GM21723 (cell line): ENCODE measurements around the gene ATP6V1F.
"Not testable (repeated sequence)": the region's sequence is repeated elsewhere in the genome, so short reads cannot be mapped to it uniquely, and the experiment has no call there.

Experiments used
- ATAC-seq: cut with Tn5 transposase; IDR thresholded peaks from one replicate; pipeline ENCODE4 v1.9.1; 2021; ENCODE audit warnings: mild to moderate bottlenecking, moderate library complexity; ENCODE audit not compliant: unreplicated experiment

ATP6V1F gene

DNA sequence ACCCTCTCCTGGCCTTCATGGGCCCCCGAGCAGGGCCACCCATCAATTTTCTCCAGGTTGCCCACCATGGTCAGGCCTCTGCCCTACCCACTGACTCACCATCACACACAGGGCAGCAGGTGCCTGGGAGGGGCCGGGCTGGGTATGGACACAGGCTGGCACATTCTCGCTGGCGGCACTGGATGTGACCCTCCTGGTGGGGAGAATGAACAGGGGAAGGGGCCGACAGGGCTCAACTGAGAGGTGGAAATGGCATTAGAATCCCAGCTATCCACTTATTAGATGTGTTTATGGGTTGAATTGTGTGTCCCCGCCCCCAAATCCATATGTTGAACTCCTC is 31.4 kb downstream of the ATP6V1F start:
- ATAC-seq = no peak

DNA sequence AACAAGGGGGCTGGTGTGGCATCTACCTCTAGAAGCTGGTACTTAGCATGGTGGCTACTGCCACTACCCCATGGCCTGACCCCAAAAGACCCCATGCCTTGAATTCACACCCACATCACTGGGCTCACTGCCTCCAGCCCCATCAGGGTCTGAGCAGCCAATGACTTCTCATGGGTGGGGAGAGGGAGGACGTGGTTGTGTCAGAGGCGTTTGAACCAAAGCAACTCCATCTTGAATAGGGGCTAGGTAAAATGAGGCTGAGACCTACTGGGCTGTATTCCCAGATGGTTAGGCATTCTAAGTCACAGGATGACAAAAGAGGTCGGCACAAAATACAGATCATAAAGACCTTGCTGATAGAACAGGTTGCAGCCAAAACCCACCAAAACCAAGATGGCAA is 32.7 kb downstream of the ATP6V1F start:
- no peak for ATAC-seq

DNA sequence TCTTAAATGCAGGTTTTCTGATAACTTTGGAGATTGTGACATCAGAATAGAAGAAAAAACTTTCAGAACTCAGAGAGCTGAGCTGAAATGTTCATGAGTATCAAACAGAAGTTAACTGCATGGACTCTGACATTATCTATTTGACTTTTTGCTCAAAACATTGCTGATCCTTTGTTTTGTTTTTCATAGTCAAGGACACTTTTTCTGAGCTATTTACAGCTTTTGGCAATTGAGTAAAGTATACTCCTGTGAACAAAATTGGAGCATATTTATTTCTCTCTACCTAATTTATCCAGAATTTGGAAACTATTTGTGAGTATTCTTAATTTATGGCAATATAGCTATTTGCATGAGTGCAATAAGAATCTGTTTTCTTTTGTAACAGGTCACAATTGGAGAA is 36.7 kb downstream of the ATP6V1F start:
- no peak for ATAC-seq

DNA sequence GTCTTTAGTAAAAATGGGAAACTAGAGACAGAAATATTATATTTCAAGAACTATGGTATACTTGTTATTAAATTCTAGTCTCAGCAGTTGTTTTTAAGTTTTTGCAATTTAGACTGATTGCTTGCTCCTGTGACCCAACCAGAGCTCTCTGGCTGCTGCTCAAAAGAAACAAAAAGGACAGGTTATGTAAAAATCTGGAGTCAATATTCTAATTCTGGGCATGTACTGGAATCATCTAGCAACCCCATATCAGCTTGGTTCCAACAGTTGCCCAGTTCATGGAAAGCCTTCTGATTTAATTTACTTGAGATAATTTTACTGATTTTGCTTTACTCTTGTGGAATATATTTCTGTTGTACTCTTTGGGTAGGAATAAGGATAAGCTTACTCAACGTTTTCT is 37.6 kb downstream of the ATP6V1F start:
- ATAC-seq = no peak

DNA sequence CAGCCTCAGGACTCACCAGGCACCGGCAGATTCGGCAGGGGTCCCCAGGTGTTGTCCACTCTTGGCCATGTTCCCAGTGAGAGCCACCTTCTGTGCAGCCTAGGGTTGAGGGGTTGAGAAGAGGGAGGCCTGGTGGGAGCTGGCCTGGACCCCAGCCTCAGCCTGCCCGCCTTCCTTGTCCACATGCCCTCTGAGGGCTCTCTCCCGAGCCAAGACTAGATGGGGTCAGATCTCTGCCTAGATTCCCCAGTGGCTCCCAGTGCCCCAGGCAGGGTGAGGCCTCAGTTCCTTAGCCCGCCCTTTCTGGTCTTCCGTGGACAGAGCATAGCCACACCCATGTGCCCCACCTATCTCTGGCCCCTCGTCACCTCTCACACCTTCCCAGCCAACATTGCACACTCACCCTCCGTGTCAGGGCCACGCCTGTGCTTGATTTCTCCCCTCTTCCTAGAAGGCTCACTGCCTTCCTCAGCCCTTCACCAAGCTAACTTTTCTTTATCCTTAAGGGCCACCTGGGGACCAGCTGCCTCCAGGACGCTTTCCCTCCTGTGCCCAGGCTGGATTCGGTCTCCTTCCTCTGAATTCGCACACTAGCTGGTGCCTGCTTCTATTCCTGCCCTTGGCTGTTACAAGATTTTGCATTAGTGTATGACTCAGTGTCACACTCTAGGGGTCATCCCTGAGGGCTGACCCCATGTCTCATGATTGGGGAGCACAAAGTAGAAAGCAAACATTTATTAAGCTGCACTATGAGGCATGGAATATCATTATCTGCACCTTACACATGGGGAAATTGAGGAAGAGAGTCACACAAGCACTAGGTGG is 40.3 kb downstream of the ATP6V1F start:
- no peak for ATAC-seq

DNA sequence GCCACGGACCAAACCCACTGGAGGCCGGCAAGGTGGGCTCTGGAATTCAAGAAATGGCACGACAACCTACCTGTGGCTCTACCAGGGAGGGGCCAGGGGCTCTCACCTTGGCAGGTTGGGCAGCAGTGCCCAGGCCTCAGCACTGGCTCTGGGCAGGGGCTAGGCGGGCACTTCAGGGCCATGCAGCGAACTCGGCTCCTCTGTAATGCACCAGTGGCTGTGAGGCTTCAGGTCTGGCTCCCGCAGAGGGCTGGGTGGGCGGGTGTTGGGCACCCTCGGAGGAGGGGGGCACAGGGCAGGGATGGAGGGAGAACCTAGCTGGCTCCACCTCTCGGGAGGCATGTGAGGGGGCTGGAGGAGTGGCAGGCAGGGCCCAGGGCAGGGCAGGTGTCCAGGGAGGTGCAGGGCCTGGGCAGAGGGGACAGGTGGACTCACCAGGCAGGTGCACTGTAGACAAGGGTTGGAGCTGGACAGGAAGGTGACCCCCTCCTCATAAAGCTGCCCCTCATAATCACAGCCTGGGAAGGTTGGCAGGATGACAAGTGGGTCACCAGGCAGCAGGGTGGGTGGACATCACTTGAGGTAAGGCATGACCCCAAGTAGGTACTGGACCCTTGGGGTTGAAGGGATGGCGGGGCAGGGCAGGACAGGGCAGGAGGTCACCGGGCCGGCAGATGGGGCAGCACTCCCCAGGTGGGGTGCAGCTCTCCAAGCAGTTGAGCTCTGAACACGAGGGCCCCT is 41.1 kb downstream of the ATP6V1F start:
- ATAC-seq = no peak

DNA sequence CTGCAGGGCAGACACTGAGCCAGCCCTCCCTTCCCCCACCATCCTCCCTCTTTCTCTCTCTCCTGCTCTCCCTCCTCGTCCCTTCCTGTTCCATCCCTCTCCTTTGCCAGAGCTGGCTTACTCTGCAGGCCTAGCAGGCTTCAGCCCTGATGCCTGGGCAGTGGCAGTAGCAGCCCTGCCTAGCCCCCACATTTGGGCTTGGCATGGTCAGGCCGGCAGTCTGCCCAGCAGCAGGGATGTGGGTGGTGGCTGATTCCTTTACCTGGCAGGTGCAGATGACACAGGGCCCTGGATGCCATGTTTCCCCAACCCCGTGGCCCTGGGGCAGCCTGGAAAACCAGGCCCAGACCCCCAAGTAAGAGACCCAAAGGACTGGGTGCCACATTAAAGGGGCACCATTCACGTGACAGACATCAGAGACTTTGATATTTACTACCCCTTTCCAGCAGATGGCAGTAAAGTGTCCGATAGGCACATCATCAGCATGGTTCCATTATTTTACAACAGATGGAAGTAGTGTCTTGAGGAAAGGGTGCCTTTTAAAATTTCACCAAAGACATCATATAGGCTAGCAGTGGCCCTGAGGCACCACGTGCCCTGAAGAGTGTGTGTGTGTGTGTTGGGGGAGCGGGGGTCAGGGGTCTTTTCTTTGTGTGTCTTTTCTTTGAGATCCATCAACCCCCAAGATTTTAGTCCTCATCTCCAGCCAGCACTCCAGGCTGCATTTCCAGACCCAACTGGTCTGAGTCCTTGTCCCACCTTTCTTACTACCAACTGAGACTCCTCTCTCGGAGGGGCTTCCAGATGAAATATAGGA is 41.9 kb downstream of the ATP6V1F start:
- ATAC-seq = no peak

DNA sequence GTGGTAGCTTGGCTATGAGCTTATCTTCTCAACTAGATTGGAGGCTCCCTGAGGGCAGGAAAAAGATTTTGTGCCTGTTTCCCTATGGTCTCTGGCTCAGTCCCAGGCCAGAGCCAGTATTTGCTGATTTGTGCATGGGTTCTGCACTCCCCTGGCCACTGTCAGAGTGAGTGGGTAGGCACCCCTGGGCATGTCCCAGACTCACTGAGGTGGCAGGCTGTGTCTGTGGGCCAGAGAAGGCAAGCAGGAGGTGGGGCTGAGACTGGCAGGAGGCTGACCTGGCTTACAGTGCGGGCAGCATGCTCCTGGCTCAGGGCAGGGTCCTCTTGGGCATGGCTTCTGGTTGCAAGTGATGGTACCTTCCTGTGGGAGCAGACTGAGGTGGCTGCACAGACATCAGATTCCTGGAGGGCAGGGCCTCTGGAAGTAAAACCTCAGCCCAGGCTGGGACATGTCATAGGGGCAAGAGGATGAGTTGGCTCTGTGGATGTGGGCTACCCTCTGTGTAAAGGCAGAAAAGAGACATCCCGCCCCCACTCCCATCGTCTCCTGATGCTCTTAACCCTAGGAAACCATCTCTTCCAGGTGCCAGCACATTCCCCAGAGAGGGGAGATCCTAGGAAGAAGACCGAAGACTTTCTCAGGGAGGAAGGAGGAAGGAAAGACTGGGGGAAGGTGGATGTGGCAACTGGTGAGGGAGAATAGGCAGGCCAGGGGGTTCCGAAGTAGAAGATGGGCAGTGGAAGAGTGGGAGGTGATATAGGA is 43.5 kb downstream of the ATP6V1F start:
- ATAC-seq = no peak

DNA sequence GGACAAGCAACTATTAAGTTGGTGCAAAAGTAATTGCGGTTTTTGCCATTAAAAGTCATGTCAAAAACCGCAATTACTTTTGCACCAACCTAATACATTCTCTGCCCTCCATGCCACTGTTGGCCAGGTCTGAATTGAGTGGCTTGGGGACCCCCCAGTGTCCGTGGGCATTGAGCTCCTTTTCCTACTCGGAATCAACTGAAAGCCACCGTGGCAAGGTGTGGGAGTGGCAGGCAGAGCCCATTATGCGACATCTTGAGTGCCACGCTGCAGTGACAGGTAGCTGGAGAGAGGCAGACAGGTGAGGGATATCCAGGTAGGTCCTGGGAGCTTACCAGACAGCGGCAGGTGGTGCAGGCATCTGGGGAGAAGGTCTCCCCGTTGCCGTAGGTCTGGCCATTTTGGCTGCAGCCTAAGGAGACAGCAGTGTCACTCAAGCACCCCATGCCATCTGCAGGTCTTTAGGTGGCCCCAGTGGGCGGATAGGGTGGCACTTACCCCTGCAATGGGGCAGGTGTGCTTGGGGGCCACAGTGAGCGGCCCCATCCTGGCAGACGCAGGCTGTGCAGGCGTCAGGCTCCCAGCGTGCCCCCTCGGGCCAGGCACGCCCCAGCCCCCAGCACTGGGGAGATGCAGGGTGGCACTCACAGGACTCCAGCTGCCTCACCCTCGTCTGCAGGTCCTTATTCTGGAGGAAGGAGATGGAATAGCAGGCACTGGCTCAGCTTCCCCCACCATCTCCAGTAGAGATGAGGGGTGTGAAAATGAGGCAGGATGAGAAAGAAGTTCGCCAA is 44.3 kb downstream of the ATP6V1F start:
- ATAC-seq = no peak

DNA sequence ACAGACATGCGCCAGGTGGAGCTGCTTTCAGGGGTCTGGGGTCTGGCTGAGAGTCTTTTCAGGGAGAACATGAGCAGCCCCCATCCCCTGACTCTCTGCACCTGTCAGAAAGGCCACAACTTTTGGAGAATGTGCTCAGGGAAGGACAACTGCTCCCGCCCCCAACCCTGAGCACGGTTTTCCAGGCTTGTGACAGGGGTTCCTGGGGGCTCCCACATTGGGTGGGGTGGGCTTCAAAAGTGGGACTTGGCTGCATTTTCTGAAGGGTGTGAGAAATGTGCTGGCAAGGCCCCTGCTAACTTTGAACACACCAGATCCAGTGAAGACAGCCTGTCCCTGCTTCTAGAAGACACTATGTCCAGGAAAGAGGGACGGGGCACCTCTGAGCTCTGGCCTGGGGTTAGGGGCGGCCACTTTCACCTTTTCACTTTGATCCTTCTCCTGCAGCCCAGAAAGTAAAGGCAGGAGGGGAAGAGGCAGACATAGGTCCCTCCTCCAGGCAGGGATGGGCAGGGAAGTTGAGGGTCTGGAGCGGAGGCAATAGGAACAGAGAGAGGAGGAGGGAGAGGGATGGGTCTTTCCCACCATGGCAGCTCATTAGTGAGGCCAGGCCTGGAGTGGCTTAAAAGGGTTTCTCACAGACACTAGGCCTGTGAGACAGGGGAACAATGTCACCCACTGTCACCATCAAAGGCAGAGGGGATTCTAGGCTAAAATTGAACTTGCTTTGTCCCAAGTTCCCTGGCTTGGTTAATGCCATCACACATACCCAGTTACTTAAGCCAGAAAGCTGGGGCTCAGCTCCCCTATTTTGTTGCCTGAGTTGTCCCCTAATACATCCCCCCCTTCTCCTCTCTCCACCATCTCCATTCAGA is 46.3 kb downstream of the ATP6V1F start:
- ATAC-seq = no peak

DNA sequence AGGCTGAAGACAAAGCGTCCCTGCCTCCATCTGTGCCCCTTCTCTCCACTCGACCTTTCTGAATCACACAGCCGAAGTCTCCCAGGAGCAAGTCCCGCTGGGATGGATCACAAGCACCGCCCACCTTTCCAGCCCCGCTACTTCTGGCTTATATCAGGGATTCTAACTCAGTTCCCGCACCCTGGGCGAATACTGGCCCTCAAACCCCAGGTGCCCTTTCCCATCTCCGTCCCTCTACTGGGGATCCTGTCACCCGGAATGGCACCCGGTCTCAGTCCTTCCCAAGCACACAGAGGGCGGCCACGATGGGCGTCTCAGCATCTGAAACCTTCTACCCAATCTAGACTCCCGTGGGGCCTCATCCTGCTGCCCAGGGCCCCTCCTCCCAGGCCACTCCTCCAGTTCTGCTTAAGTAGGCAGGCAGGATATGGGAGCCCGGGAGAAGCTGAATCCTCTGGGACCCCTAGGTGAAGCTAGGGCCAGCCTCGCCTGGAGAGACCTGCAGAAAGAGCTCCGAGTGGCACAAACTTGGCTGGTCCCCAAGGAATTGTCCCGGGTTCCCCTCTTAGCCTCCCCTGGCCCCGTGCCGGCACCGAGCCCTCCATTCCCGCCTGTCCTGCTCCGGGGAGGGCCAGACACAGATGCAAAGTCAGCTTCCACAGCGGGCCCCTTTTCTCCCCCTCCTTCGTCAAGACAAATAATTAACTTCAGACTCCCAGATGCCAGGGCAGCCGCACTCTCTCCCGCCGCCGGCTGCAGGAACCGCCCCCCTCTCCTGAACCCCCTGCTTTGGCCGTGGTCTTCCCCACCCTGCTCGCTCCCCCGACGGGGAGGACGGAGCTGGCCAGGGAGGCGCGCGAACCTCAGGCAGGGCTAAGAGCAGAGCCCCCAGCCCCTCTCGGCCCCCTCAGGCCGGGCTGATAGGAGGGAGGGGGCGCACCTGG is 47.2 kb downstream of the ATP6V1F start:
- no peak for ATAC-seq

DNA sequence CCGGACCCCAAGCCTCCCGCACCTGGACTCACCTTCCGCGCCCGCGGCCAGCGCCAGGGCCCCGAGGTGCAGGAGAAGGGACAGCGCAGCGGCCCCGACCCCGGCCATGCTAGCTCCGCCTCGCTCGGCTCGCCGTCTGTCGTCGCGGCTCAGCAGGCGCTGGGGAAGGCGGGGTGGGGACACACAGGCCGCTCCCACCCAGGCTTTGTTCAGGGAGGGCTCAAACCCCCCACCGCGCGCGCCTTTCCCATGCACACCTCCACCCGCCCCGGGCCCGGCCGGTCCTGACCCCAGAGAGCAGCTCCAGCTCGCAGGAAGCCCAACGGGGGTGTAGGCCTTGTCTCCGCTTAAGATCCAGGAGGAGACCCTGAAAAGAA is 47.9 kb downstream of the ATP6V1F start, which contains the start of gene KCP:
Gene KCP (minus strand): TSS at position 141 of the 377 bp plus-strand sequence. CDS start 33 bp downstream, at position 108.
- no peak for ATAC-seq

DNA sequence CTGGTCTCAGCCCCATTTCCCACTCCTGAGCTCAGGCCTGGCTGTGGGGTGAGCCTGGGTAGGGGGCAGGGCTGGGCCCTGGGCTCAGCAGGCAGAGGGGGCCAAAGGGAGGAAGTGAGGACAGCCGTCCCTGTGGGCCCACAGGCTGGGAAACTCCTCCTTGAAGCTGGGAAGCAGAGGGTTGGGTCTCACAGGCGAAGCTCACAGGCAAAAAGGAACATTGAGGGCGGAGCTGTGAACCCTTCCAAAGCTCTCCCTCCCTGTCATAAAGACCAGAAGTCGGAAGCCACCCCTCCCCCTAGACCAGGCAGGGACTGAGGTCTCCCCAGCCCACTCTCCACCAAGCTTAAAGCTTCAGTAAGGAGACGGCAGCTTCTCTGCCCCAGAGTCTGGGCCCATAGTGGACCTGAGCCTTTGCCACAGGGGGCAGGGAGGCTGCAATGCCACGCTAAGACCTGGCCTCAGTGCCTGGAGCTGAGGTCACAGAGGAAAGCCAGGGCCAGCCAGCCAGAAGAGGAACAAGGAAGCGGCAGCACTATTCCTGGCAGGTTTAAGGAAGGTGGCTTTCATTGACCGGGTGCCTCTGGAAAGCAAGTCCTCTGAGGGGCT is 48.9 kb downstream of the ATP6V1F start:
- ATAC-seq = no peak

DNA sequence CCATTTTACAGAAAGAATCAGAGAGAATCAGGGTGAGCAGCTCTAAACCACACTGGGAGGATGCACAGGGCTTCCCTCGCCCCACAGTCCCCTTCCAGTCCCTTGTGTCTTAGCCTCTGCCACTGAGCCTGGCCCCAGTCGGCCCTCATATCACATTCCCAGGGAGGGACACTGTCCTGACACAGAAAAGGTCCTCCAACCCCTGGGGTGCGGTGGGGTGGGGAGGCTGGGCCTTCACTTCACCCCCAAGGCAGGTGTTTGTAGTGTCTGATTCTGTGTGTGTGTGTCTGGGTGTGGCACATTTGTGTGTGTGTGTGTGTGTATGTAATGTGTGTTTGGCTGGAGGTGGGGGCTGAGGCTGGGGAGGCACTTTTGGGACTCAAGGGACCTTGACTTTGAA is 49.6 kb downstream of the ATP6V1F start:
- no peak for ATAC-seq

DNA sequence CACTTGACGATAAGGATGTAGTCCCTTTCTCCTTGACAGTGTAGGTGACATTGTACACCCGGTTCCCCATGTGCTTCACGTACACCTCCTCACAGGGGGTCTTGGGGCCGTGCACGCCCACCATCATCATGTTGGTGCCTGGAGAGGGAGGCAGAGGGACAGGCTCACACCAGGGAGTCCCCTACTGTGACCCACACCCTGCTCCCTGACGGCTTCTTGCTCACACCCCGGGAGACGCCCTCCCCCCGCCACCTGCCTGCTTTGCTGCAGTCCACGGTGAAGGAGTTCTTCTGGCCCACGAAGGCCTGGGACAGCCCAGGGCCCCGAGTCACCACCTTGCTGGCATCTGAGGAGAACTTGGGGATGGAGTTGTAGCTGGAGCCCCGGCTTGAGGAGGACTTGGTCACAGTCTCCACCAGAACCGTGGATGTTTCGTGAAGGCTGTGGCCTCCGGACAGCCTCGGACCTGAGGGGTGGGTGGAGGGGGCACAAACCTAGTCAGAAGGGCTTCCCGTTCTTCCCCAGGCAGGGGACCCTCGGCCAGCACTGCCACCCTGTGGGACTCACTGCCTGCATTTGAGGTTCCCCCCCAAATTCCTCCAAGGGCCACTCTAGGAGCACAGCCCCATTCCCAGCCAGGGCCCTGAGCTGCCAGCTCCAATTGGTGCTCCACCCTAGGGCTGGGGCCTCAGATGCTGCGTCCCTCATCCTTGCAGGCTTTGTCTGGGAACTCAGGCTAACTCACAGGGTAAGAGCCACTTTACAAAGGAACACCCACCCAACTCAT is 50.2 kb downstream of the ATP6V1F start:
- ATAC-seq = not testable (repeated sequence)

DNA sequence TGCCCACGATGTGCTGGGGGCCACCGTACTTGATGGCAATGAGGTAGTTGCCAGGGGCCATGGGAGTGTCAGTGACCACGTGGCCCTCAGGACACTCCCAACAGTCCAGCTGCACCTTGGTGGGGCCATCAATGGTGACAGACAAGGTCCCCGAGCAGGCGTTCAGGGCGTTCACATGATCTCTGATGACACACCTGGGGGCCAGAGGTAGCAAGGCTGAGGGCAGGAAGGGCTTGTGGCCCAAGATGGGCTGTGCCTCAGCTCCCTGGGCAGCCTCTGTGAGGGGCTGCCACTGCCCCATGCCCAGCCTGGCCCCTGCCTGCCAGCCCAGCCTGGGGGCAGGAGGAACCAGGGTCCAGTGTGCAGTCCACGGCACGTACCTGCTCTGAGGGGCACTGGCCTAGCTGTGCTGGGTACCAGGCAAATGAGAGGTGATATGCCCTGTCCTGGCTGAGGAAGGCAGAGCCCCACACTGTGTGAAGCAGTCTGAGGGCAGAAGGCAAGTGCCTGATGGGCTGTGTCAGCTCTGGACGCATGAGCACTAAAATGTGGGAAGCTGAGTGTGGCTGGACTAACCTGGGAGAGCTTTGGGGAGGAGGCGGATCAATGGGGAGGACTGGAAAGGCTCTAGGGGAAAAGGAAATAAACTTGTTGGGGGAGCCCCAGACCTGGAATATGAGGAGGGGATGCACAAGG is 51.4 kb downstream of the ATP6V1F start:
- ATAC-seq = no peak
